ENCODE measurements around the gene GLT6D1. TPM values are rescaled to one million over a fixed set of nuclear protein-coding genes. Genes with fewer than 3 reads are reported as not detected.

The GLT6D1 gene
- total RNA-seq, 1 experiment from 2014 or later = not detected

DNA sequence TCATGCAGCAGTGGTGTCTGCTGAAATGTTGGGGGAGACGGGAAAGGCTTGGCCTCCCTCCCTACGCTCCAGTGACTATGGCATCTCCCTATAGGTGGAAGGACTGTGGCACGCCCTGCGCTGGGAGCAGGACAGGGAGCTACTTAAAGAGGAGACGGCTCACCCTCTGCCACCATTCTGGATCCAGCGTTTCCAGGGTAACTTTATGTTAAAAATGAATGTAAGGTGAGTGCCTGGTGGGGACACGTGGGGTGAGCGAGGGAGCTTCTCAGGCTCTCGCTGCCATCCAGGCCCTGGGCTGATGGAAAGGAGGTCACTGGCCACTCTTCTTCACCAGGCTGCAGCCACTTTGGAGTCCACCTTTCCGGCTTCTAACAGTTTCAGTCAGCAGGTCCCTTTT lies 62.1 kb downstream of the GLT6D1 start:
- no peak overlapping the region for H3K27ac ChIP-seq (ENCODE audit: low read length)
- ATAC-seq = no peak
- H3K27me3 ChIP-seq (ENCODE audit: control insufficient read depth, insufficient read depth, low read length) = no peaks in the 10 kb centered on the region
- ChIA-PET POLR2A (no interaction called here), CTCF (no interaction called here)
- intact Hi-C loops (cut with micrococcal nuclease; ENCODE audit: unreplicated experiment) = no loop called here
- no peak for DNase-seq (ENCODE audit: low read depth, low spot score)
- no TSS peak for BruUV-seq (replicated peaks)
- in situ Hi-C loops (cut with HindIII; ENCODE audit: low pct_unique_long_range_greater_than_20kb, low sequenced_read_pairs) = no loop called here
- no peak overlapping the region for H3K4me3 ChIP-seq (ENCODE audit: low read depth in 2 of 2, low read length in 2 of 2)
- no peaks in the 10 kb centered on the region for H3K4me1 ChIP-seq (ENCODE audit: control insufficient read depth, insufficient read depth, low read length)
- TF ChIP-seq TCF7L2 (IDR thresholded peaks at IDR 0.05; ENCODE audit: low read depth, low read length) = no peak
- TF ChIP-seq, protein P1, sequence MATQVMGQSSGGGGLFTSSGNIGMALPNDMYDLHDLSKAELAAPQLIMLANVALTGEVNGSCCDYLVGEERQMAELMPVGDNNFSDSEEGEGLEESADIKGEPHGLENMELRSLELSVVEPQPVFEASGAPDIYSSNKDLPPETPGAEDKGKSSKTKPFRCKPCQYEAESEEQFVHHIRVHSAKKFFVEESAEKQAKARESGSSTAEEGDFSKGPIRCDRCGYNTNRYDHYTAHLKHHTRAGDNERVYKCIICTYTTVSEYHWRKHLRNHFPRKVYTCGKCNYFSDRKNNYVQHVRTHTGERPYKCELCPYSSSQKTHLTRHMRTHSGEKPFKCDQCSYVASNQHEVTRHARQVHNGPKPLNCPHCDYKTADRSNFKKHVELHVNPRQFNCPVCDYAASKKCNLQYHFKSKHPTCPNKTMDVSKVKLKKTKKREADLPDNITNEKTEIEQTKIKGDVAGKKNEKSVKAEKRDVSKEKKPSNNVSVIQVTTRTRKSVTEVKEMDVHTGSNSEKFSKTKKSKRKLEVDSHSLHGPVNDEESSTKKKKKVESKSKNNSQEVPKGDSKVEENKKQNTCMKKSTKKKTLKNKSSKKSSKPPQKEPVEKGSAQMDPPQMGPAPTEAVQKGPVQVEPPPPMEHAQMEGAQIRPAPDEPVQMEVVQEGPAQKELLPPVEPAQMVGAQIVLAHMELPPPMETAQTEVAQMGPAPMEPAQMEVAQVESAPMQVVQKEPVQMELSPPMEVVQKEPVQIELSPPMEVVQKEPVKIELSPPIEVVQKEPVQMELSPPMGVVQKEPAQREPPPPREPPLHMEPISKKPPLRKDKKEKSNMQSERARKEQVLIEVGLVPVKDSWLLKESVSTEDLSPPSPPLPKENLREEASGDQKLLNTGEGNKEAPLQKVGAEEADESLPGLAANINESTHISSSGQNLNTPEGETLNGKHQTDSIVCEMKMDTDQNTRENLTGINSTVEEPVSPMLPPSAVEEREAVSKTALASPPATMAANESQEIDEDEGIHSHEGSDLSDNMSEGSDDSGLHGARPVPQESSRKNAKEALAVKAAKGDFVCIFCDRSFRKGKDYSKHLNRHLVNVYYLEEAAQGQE (IDR thresholded peaks at IDR 0.05; ENCODE audit: insufficient read depth in 1 of 2, low read depth in 2 of 2, low read length in 1 of 2) = no peak
- TF ChIP-seq POLR2AphosphoS5 (IDR thresholded peaks at IDR 0.05; ENCODE audit: low read depth, low read length) = no peak
- no peaks in the 10 kb centered on the region for H3K36me3 ChIP-seq (ENCODE audit: control insufficient read depth, insufficient read depth, low read length)
- no peaks in the 10 kb centered on the region for H3K9me3 ChIP-seq (ENCODE audit: control insufficient read depth, insufficient read depth, low read depth, low read length)

DNA sequence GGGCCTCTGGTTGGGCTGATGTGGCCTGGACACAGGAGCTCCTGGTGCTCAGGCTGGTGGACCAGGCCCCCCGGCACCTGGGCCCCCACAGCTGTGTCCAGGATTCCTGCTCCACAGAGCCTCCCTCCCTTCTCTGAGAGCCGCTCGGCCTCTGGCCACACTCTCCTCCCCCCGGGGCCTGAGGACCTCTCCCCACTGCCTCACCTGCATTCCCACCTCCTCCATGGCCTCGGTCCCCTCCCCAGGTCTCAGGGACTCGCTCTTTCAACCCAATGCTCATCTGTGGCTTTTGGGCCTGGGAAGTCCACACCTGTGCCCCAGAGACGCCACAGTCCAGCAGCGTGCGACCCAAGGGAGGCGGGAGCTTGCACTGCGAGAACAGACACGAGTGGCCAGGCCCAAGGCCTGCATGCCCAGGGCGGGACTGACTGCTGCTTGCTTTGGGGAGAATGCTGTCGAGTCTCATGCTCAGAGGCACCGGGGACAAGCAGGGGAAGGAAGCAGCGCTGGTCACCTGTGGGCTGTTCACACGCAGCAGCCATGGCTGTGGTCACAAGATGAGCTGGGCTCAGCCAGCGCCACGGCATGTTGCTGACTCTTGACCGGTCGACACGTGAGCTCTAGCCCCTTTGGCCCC lies 63.2 kb downstream of the GLT6D1 start:
- no TSS peak for BruUV-seq (replicated peaks)
- intact Hi-C loops (cut with micrococcal nuclease; ENCODE audit: unreplicated experiment) (no loop called here), in situ Hi-C loops (cut with HindIII; ENCODE audit: low pct_unique_long_range_greater_than_20kb, low sequenced_read_pairs) (no loop called here)
- TF ChIP-seq, protein P1 (IDR thresholded peaks at IDR 0.05; ENCODE audit: insufficient read depth in 1 of 2, low read depth in 2 of 2, low read length in 1 of 2) = no peak
- TF ChIP-seq SIN3A (IDR thresholded peaks at IDR 0.05; ENCODE audit: borderline replicate concordance, insufficient read depth, low read depth, low read length) = no peak
- TF ChIP-seq POLR2AphosphoS5 (IDR thresholded peaks at IDR 0.05; ENCODE audit: low read depth, low read length) = no peak
- no peak for TF ChIP-seq TCF7L2 (IDR thresholded peaks at IDR 0.05; ENCODE audit: low read depth, low read length)
- TF ChIP-seq CTCF (IDR thresholded peaks at IDR 0.05) = no peak
- ChIA-PET CTCF (no interaction called here), POLR2A (no interaction called here)
- Histone ChIP-seq H3K27ac (ENCODE audit: low read length) (no peak overlapping the region), H3K4me3 (ENCODE audit: low read depth in 2 of 2, low read length in 2 of 2) (no peak overlapping the region), H3K4me1 (ENCODE audit: control insufficient read depth, insufficient read depth, low read length) (no peaks in the 10 kb centered on the region), H3K27me3 (ENCODE audit: control insufficient read depth, insufficient read depth, low read length) (no peaks in the 10 kb centered on the region), H3K36me3 (ENCODE audit: control insufficient read depth, insufficient read depth, low read length) (no peaks in the 10 kb centered on the region), H3K9me3 (ENCODE audit: control insufficient read depth, insufficient read depth, low read depth, low read length) (no peaks in the 10 kb centered on the region)
- DNase-seq (ENCODE audit: low read depth, low spot score) (no peak), ATAC-seq (no peak)
